Measurements from ENCODE around the gene CCDC24. TPM values are rescaled to one million over a fixed set of nuclear protein-coding genes. Genes with fewer than 3 reads are reported as not detected.

The CCDC24 gene
- total and polyA plus RNA-seq, 2 of the 4 experiments (the other 2 are of a cell fraction): 1.4 to 4.6 TPM

DNA sequence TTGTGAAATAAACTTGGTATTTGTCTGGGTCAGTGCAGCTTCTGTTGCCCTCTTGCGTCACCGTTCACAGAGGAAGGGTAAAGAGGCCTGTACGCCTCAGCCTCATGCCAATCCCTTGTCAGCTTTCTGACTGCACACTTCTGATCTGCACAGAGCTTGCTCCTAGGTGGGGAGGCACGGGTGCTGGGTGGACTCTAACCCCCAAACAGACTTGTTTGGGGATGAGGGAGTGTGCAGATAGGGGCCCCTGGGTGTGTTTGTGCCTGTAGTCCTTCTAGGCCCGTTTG is 13.2 kb upstream of the CCDC24 start:
- DNase-seq: no peak
- H3K9ac ChIP-seq (ENCODE audit: low read depth, low read length): peak overlapping the region; percentile 89; the same call in 1 of the 2 replicates

More for the DNA sequence above, 13.2 kb upstream of the CCDC24 start:
- H3K79me1 ChIP-seq (ENCODE audit: low read depth in 1 of 2, low read length in 2 of 2): peaks cover 47 to 76% of the 10 kb centered on the region in 2 experiments; a peak in 3 of 4 replicates
- intact Hi-C loops (cut with micrococcal nuclease) (no loop called here), in situ Hi-C loops (cut with MboI; ENCODE audit: low sequenced_read_pairs) (no loop called here), dilution Hi-C loops (cut with HindIII; ENCODE audit: low sequenced_read_pairs, unreplicated experiment) (no loop called here)
- H2BK20ac ChIP-seq (ENCODE audit: low read depth, low read length): no peak overlapping the region
- peak overlapping the region; percentile 79; the same call in 1 of the 2 replicates for H3K27ac ChIP-seq (ENCODE audit: insufficient read depth, low read length)
- no TSS peak for BruUV-seq (replicated peaks)
- no peaks in the 10 kb centered on the region for H3K27me3 ChIP-seq (ENCODE audit: control insufficient read depth, insufficient read depth, low read length)
- ChIA-PET CTCF (no interaction called here), POLR2A (ENCODE audit: unreplicated experiment) (no interaction called here)
- H3K9me3 ChIP-seq (ENCODE audit: control insufficient read depth, insufficient read depth, low read length): no peaks in the 10 kb centered on the region
- H3K14ac ChIP-seq (replicated peaks; ENCODE audit: low read depth, low read length): 0 out of 2 replicates have a peak overlapping the region, but pooled peaks have one; percentile 19
- TF ChIP-seq POLR2A (IDR thresholded peaks at IDR 0.05; ENCODE audit: low read depth, low read length) (0 out of 2 replicates have a peak, but pooled peaks have one; percentile 4), CEBPB (IDR thresholded peaks at IDR 0.05; ENCODE audit: low read depth, low read length) (peak; percentile 60), SMC3 (IDR thresholded peaks at IDR 0.05; ENCODE audit: low read depth, low read length) (no peak)
- H3K36me3 ChIP-seq (ENCODE audit: control insufficient read depth, insufficient read depth, low read length): peaks cover 35% of the 10 kb centered on the region
- peak overlapping the region; percentile 93 for H2AFZ ChIP-seq (replicated peaks; ENCODE audit: low read length, poor library complexity)
- H3K4me1 ChIP-seq (ENCODE audit: control insufficient read depth, insufficient read depth, low read length): peaks cover 23% of the 10 kb centered on the region
- no peak overlapping the region for H2AK5ac ChIP-seq (ENCODE audit: low read depth, low read length)
- peak overlapping the region; percentile 77; the same call in 1 of the 2 replicates for H3K23ac ChIP-seq (ENCODE audit: low read depth, low read length)
- ATAC-seq (ENCODE audit: low read depth): no peak
- H3K56ac ChIP-seq (ENCODE audit: extremely low read depth, insufficient read depth, low read length): no peak overlapping the region
- 0 out of 4 replicates have a peak overlapping the region, but pooled peaks have one; percentile 76 to 79 for H4K8ac ChIP-seq (ENCODE audit: low read depth in 2 of 2, low read length in 2 of 2)
- H2BK15ac ChIP-seq (ENCODE audit: low read depth, low read length): no peak overlapping the region
- H3K4ac ChIP-seq (ENCODE audit: low read depth, low read length): peak overlapping the region; percentile 39; the same call in 1 of the 2 replicates
- H4K91ac ChIP-seq (ENCODE audit: insufficient read depth, low read depth, low read length): no peak overlapping the region
- peak overlapping the region; percentile 21 for H2AK9ac ChIP-seq (replicated peaks; ENCODE audit: low read depth, low read length, poor library complexity)
- no peak overlapping the region for H3K18ac ChIP-seq (ENCODE audit: low read depth, low read length)
- H3K4me2 ChIP-seq (ENCODE audit: low read depth, low read length): peak overlapping the region; percentile 91
- no peak overlapping the region for H4K5ac ChIP-seq (ENCODE audit: low read depth, low read length)
- H2BK120ac ChIP-seq (ENCODE audit: low read depth, low read length): no peak overlapping the region
- H2BK5ac ChIP-seq (ENCODE audit: low read depth, low read length, poor library complexity, severe bottlenecking): no peak overlapping the region
- H4K20me1 ChIP-seq (ENCODE audit: insufficient read depth, low read length): peaks cover 47% of the 10 kb centered on the region
- H3K9me1 ChIP-seq (ENCODE audit: insufficient read depth, low read length): peaks cover 43% of the 10 kb centered on the region
- H3K4me3 ChIP-seq (ENCODE audit: insufficient read depth, low read depth, low read length): 0 out of 2 replicates have a peak overlapping the region, but pooled peaks have one; percentile 72
- 72% methylated on average over 4 of the region's 5 CpGs; no CpG with 5 or more reads in 1 of the 2 experiments for WGBS, 2 experiments (ENCODE audit: extremely low coverage in 2 of 2, insufficient read length in 1 of 2)
